Smooth muscle cell (in vitro differentiated cells): ENCODE results near the gene LPAR6. TPM values are rescaled to one million over a fixed set of nuclear protein-coding genes. Genes with fewer than 3 reads are reported as not detected.

Source experiments
- DNase-seq: peaks from one replicate; lab custom pipeline; 2025; ENCODE audit not compliant: unreplicated experiment; lab: John Stamatoyannopoulos, UW
- H2AFZ ChIP-seq: fragments of 200-600 bp; sonication (generic); 2 replicates; pipeline ENCODE4 v1.6.0; 2016; ENCODE audit warnings: antibody characterized with exemption, low read depth, mild to moderate bottlenecking
- H3F3A ChIP-seq: fragments of 200-600 bp; sonication (generic); 2 replicates; pipeline ENCODE4 v1.6.0; 2017; ENCODE audit warnings: antibody characterized with exemption, low read depth
- H3K27ac ChIP-seq: fragments of 200-600 bp; sonication (generic); 2 replicates; pipeline ENCODE4 v1.5.1; 2016; ENCODE audit warnings: low read depth, mild to moderate bottlenecking
- H3K27me3 ChIP-seq: fragments of 200-600 bp; sonication (generic); 2 replicates; pipeline ENCODE4 v1.6.1; 2016; ENCODE audit warnings: low read depth, mild to moderate bottlenecking
- H3K36me3 ChIP-seq: fragments of 200-600 bp; sonication (generic); 2 replicates; pipeline ENCODE4 v1.5.1; 2016; ENCODE audit warnings: low read depth
- H3K4me1 ChIP-seq: fragments of 200-600 bp; sonication (generic); 2 replicates; pipeline ENCODE4 v1.5.1; 2016; ENCODE audit warnings: low read depth
- H3K4me2 ChIP-seq: fragments of 200-600 bp; sonication (generic); 2 replicates; pipeline ENCODE4 v1.6.0; 2016; ENCODE audit warnings: mild to moderate bottlenecking
- H3K4me3 ChIP-seq: fragments of 200-600 bp; sonication (generic); 2 replicates; pipeline ENCODE4 v1.5.1; 2016; ENCODE audit warnings: mild to moderate bottlenecking
- H3K79me2 ChIP-seq: fragments of 200-600 bp; sonication (generic); 2 replicates; pipeline ENCODE4 v1.6.0; 2016; ENCODE audit warnings: low read depth, mild to moderate bottlenecking
- H3K9ac ChIP-seq: fragments of 200-600 bp; sonication (generic); 2 replicates; pipeline ENCODE4 v1.6.0; 2016; ENCODE audit warnings: low read depth
- H3K9me3 ChIP-seq: fragments of 200-600 bp; sonication (generic); replicated peaks from 2 replicates; pipeline ENCODE4 v1.5.1; 2016; ENCODE audit warnings: low read depth
- H4K20me1 ChIP-seq: fragments of 200-600 bp; sonication (generic); 2 replicates; pipeline ENCODE4 v1.6.0; 2016; ENCODE audit warnings: low read depth
- CTCF ChIP-seq: fragments of 200-600 bp; sonication (generic); IDR thresholded peaks from 2 replicates; pipeline ENCODE4 v1.5.1; 2017; ENCODE audit warnings: borderline replicate concordance, mild to moderate bottlenecking, antibody characterized with exemption; ENCODE audit not compliant: insufficient read depth, poor library complexity, severe bottlenecking
- WGBS: methylation state at CpG from one replicate; pipeline ENCODE4 v1.1.7; 2016; ENCODE audit warnings: low lambda C conversion rate; 5-methylcytosine and 5-hydroxymethylcytosine counted together
- polyA plus RNA-seq: library from polyadenylated mRNA; unstranded; fragments of >200 nt; fragmentation: Nextera tagmentation; extraction: Ambion mirVana; gene quantifications from 2 replicates; pipeline ENCODE4 v1.2.1, GENCODE V29; 2016
- total RNA-seq: library from RNA; depleted of rRNA; stranded (reverse); fragments of >200 nt; gene quantifications from 2 replicates; pipeline ENCODE4 v1.2.3, GENCODE V29; 2014

LPAR6 gene
- total and polyA plus RNA-seq, 2 experiments from 2014 or later, result 5.4 to 14.2 TPM

- Histone ChIP-seq H3K9ac (no peak overlapping the region), H3K9me3 (no peaks in the 10 kb centered on the region), H3K79me2 (no peaks in the 10 kb centered on the region), H3F3A (no peaks in the 10 kb centered on the region), H3K36me3 (peaks cover 13% of the 10 kb centered on the region), H3K4me1 (no peaks in the 10 kb centered on the region), H3K27ac (no peak overlapping the region), H2AFZ (no peak overlapping the region), H3K27me3 (no peaks in the 10 kb centered on the region), H4K20me1 (no peaks in the 10 kb centered on the region), H3K4me2 (no peak overlapping the region), H3K4me3 (no peak overlapping the region)
- DNase-seq, result no peak
- TF ChIP-seq CTCF, result no peak
Observed at GRCh38 chr13:48380581-48380980, 32.3 kb downstream of the LPAR6 start.

GRCh38 chr13:48377857-48378256, 35.1 kb downstream of the LPAR6 start:
- no peak overlapping the region for H3K4me3 ChIP-seq
- 86% methylated on average over 2 of the region's 2 CpGs for WGBS
- H4K20me1 ChIP-seq, result no peaks in the 10 kb centered on the region
- no peak overlapping the region for H3K4me2 ChIP-seq
- no peaks in the 10 kb centered on the region for H3K27me3 ChIP-seq
- no peaks in the 10 kb centered on the region for H3K79me2 ChIP-seq
- no peak overlapping the region for H2AFZ ChIP-seq
- H3F3A ChIP-seq, result no peaks in the 10 kb centered on the region
- no peaks in the 10 kb centered on the region for H3K4me1 ChIP-seq
- peaks cover 18% of the 10 kb centered on the region for H3K36me3 ChIP-seq
- H3K27ac ChIP-seq, result no peak overlapping the region
- no peaks in the 10 kb centered on the region for H3K9me3 ChIP-seq
- TF ChIP-seq CTCF, result no peak
- no peak for DNase-seq
- no peak overlapping the region for H3K9ac ChIP-seq

GRCh38 chr13:48370815-48371214, 42.1 kb downstream of the LPAR6 start:
- no peak overlapping the region for H3K4me2 ChIP-seq
- H3K9me3 ChIP-seq, result no peaks in the 10 kb centered on the region
- no peaks in the 10 kb centered on the region for H4K20me1 ChIP-seq
- no peak for TF ChIP-seq CTCF
- peaks cover 8% of the 10 kb centered on the region for H3K36me3 ChIP-seq
- 83% methylated on average over 2 of the region's 2 CpGs for WGBS
- DNase-seq, result no peak
- no peaks in the 10 kb centered on the region for H3K79me2 ChIP-seq
- no peak overlapping the region for H2AFZ ChIP-seq
- H3K4me3 ChIP-seq, result no peak overlapping the region
- no peak overlapping the region for H3K27ac ChIP-seq
- H3K27me3 ChIP-seq, result no peaks in the 10 kb centered on the region
- H3K9ac ChIP-seq, result no peak overlapping the region
- H3K4me1 ChIP-seq, result no peaks in the 10 kb centered on the region
- H3F3A ChIP-seq, result no peaks in the 10 kb centered on the region

GRCh38 chr13:48369988-48370387, 42.9 kb downstream of the LPAR6 start:
- no peaks in the 10 kb centered on the region for H3K27me3 ChIP-seq
- no peaks in the 10 kb centered on the region for H3K4me1 ChIP-seq
- no peaks in the 10 kb centered on the region for H4K20me1 ChIP-seq
- H3K9ac ChIP-seq, result no peak overlapping the region
- no peak overlapping the region for H2AFZ ChIP-seq
- H3F3A ChIP-seq, result no peaks in the 10 kb centered on the region
- no peaks in the 10 kb centered on the region for H3K9me3 ChIP-seq
- peaks cover 8% of the 10 kb centered on the region for H3K36me3 ChIP-seq
- no peaks in the 10 kb centered on the region for H3K79me2 ChIP-seq
- no peak for DNase-seq
- TF ChIP-seq CTCF, result no peak
- WGBS, result 100% methylated on average over 1 of the region's 1 CpG
- no peak overlapping the region for H3K27ac ChIP-seq
- H3K4me3 ChIP-seq, result no peak overlapping the region
- H3K4me2 ChIP-seq, result no peak overlapping the region
